ENCODE results near the gene ITGB8.

The ITGB8 gene

GRCh38 chr7:20323595-20323994, 7.1 kb upstream of the ITGB8 start:
- Histone ChIP-seq H3K4me1 (no peaks in the 10 kb centered on the region), H2AFZ (no peak overlapping the region), H3K9me3 (ENCODE audit: control insufficient read depth, low read length) (no peaks in the 10 kb centered on the region), H3K36me3 (ENCODE audit: control insufficient read depth, insufficient read depth, low read length) (no peaks in the 10 kb centered on the region), H3K4me3 (ENCODE audit: low read depth, low read length) (no peak overlapping the region), H3K27me3 (ENCODE audit: control insufficient read depth, insufficient read depth, low read length) (no peaks in the 10 kb centered on the region), H3K27ac (no peak overlapping the region), H3K9ac (no peak overlapping the region), H3K79me2 (no peaks in the 10 kb centered on the region), H3K4me2 (ENCODE audit: low read length) (no peak overlapping the region)
- TF ChIP-seq CTCF (IDR thresholded peaks at IDR 0.05), result no peak

- TF ChIP-seq CTCF (IDR thresholded peaks at IDR 0.05), result no peak
Measured at GRCh38 chr7:20326342-20326741, 4.4 kb upstream of the ITGB8 start.

GRCh38 chr7:20327055-20327454, 3.6 kb upstream of the ITGB8 start:
- no peak for TF ChIP-seq CTCF (IDR thresholded peaks at IDR 0.05)
- Histone ChIP-seq H3K27me3 (ENCODE audit: control insufficient read depth, insufficient read depth, low read length) (no peaks in the 10 kb centered on the region), H3K27ac (no peak overlapping the region), H3K4me2 (ENCODE audit: low read length) (no peak overlapping the region), H3K4me1 (no peaks in the 10 kb centered on the region), H3K9ac (no peak overlapping the region), H3K4me3 (ENCODE audit: low read depth, low read length) (no peak overlapping the region), H3K79me2 (no peaks in the 10 kb centered on the region), H3K36me3 (ENCODE audit: control insufficient read depth, insufficient read depth, low read length) (no peaks in the 10 kb centered on the region), H3K9me3 (ENCODE audit: control insufficient read depth, low read length) (no peaks in the 10 kb centered on the region), H2AFZ (no peak overlapping the region)

More at GRCh38 chr7:20326342-20326741, 4.4 kb upstream of the ITGB8 start:
- H3K9ac ChIP-seq, result no peak overlapping the region
- no peak overlapping the region for H3K27ac ChIP-seq
- no peaks in the 10 kb centered on the region for H3K36me3 ChIP-seq (ENCODE audit: control insufficient read depth, insufficient read depth, low read length)
- H2AFZ ChIP-seq, result no peak overlapping the region
- H3K79me2 ChIP-seq, result no peaks in the 10 kb centered on the region
- no peaks in the 10 kb centered on the region for H3K4me1 ChIP-seq
- H3K4me3 ChIP-seq (ENCODE audit: low read depth, low read length), result no peak overlapping the region
- no peaks in the 10 kb centered on the region for H3K27me3 ChIP-seq (ENCODE audit: control insufficient read depth, insufficient read depth, low read length)
- no peaks in the 10 kb centered on the region for H3K9me3 ChIP-seq (ENCODE audit: control insufficient read depth, low read length)
- no peak overlapping the region for H3K4me2 ChIP-seq (ENCODE audit: low read length)

- H3K4me2 ChIP-seq (ENCODE audit: low read length), result no peak overlapping the region
- H3K79me2 ChIP-seq, result no peaks in the 10 kb centered on the region
- TF ChIP-seq CTCF (IDR thresholded peaks at IDR 0.05), result no peak
- H3K9ac ChIP-seq, result no peak overlapping the region
- H3K4me1 ChIP-seq, result no peaks in the 10 kb centered on the region
- H3K27ac ChIP-seq, result no peak overlapping the region
- no peaks in the 10 kb centered on the region for H3K9me3 ChIP-seq (ENCODE audit: control insufficient read depth, low read length)
- no peak overlapping the region for H2AFZ ChIP-seq
- no peaks in the 10 kb centered on the region for H3K36me3 ChIP-seq (ENCODE audit: control insufficient read depth, insufficient read depth, low read length)
- no peaks in the 10 kb centered on the region for H3K27me3 ChIP-seq (ENCODE audit: control insufficient read depth, insufficient read depth, low read length)
- no peak overlapping the region for H3K4me3 ChIP-seq (ENCODE audit: low read depth, low read length)
Measured at GRCh38 chr7:20328027-20328426, 2.7 kb upstream of the ITGB8 start.

GRCh38 chr7:20328692-20329091, 2.0 kb upstream of the ITGB8 start:
- H3K9ac ChIP-seq, result no peak overlapping the region
- no peaks in the 10 kb centered on the region for H3K79me2 ChIP-seq
- no peak for TF ChIP-seq CTCF (IDR thresholded peaks at IDR 0.05)
- H3K4me2 ChIP-seq (ENCODE audit: low read length), result no peak overlapping the region
- H3K27me3 ChIP-seq (ENCODE audit: control insufficient read depth, insufficient read depth, low read length), result no peaks in the 10 kb centered on the region
- H3K4me1 ChIP-seq, result peaks cover 2% of the 10 kb centered on the region
- no peaks in the 10 kb centered on the region for H3K9me3 ChIP-seq (ENCODE audit: control insufficient read depth, low read length)
- H2AFZ ChIP-seq, result no peak overlapping the region
- no peaks in the 10 kb centered on the region for H3K36me3 ChIP-seq (ENCODE audit: control insufficient read depth, insufficient read depth, low read length)
- H3K27ac ChIP-seq, result no peak overlapping the region
- H3K4me3 ChIP-seq (ENCODE audit: low read depth, low read length), result no peak overlapping the region

All from parathyroid adenoma (tissue), 2 donors.